H9 (cell line): ENCODE data around the gene CDYL. TPM values are rescaled to one million over a fixed set of nuclear protein-coding genes. Genes with fewer than 3 reads are reported as not detected.

ENCODE experiments used
- DNase-seq: peaks from one replicate; pipeline ENCODE4 v3.0.0-alpha.2; 2017
- H2AFZ ChIP-seq: one replicate; pipeline ENCODE4 v1.6.1; 2013; ENCODE audit warnings: mild to moderate bottlenecking, low read length, control low read depth, moderate library complexity
- H2AK5ac ChIP-seq: 2 replicates; pipeline ENCODE4 v1.6.1; 2013; ENCODE audit warnings: low read length, control low read depth, mixed read lengths; ENCODE audit not compliant: insufficient read length
- H2BK120ac ChIP-seq: one replicate; pipeline ENCODE4 v1.6.1; 2013; ENCODE audit warnings: low read depth, mild to moderate bottlenecking, low read length, control low read depth, inconsistent platforms; ENCODE audit not compliant: poor library complexity, severe bottlenecking
- H2BK12ac ChIP-seq: 2 replicates; pipeline ENCODE4 v1.6.1; 2013; ENCODE audit warnings: low read length, control low read depth, mixed read lengths, low read depth; ENCODE audit not compliant: insufficient read length
- H2BK15ac ChIP-seq: 2 replicates; pipeline ENCODE4 v1.6.1; 2013; ENCODE audit warnings: low read depth, low read length, control low read depth
- H2BK20ac ChIP-seq: one replicate; pipeline ENCODE4 v1.6.1; 2013; ENCODE audit warnings: low read depth, mild to moderate bottlenecking, low read length, control low read depth, inconsistent platforms; ENCODE audit not compliant: poor library complexity, severe bottlenecking
- H2BK5ac ChIP-seq: 2 replicates; pipeline ENCODE4 v1.6.1; 2013; ENCODE audit warnings: low read length, control low read depth, mixed read lengths; ENCODE audit not compliant: insufficient read length
- H3K14ac ChIP-seq: 2 replicates; pipeline ENCODE4 v1.6.1; 2013; ENCODE audit warnings: low read length, control low read depth; ENCODE audit not compliant: insufficient read depth
- H3K18ac ChIP-seq: 2 replicates; pipeline ENCODE4 v1.6.1; 2013; ENCODE audit warnings: low read depth, mild to moderate bottlenecking, mixed read lengths, low read length, control low read depth; ENCODE audit not compliant: insufficient read length
- H3K23ac ChIP-seq: 2 replicates; pipeline ENCODE4 v1.6.1; 2013; ENCODE audit warnings: low read length, control low read depth, mixed read lengths, low read depth; ENCODE audit not compliant: insufficient read length
- H3K23me2 ChIP-seq: 2 replicates; pipeline ENCODE4 v1.6.1; 2013; ENCODE audit warnings: low read depth, mild to moderate bottlenecking, mixed read lengths, low read length, control low read depth; ENCODE audit not compliant: insufficient read length, poor library complexity, severe bottlenecking
- H3K27ac ChIP-seq: 2 replicates; pipeline ENCODE4 v1.5.1; 2013; ENCODE audit warnings: low read length, control low read depth, mixed read lengths, low read depth; ENCODE audit not compliant: insufficient read length
- H3K27me3 ChIP-seq: 2 replicates; pipeline ENCODE4 v1.6.1; 2013; ENCODE audit warnings: low read length, control low read depth, inconsistent platforms; ENCODE audit not compliant: insufficient read depth
- H3K4ac ChIP-seq: 2 replicates; pipeline ENCODE4 v1.6.1; 2013; ENCODE audit warnings: low read depth, mild to moderate bottlenecking, control low read depth, inconsistent platforms, low read length, moderate library complexity
- H3K4me1 ChIP-seq: 2 replicates; pipeline ENCODE4 v1.6.1; 2013; ENCODE audit warnings: low read length, control low read depth, inconsistent platforms; ENCODE audit not compliant: insufficient read depth
- H3K4me2 ChIP-seq: 2 replicates; pipeline ENCODE4 v1.6.1; 2013; ENCODE audit warnings: low read length, control low read depth, mixed read lengths; ENCODE audit not compliant: insufficient read length, insufficient read depth
- H3K56ac ChIP-seq: 2 replicates; pipeline ENCODE4 v1.6.1; 2013; ENCODE audit warnings: low read depth, mild to moderate bottlenecking, mixed read lengths, low read length, control low read depth; ENCODE audit not compliant: insufficient read length
- H3K79me1 ChIP-seq: 2 replicates; pipeline ENCODE4 v1.6.1; 2013; ENCODE audit warnings: low read depth, mild to moderate bottlenecking, moderate library complexity, low read length, control low read depth, inconsistent platforms; ENCODE audit not compliant: insufficient read depth, poor library complexity, severe bottlenecking
- H3K79me2 ChIP-seq: 2 replicates; pipeline ENCODE4 v1.6.1; 2013; ENCODE audit warnings: low read length, control low read depth, inconsistent platforms; ENCODE audit not compliant: insufficient read depth
- H3K9ac ChIP-seq: 2 replicates; pipeline ENCODE4 v1.6.1; 2013; ENCODE audit warnings: low read length, control low read depth, mixed read lengths; ENCODE audit not compliant: insufficient read length; ENCODE audit errors: extremely low read depth
- H3K9me3 ChIP-seq: one replicate; pipeline ENCODE4 v1.6.1; 2013; ENCODE audit warnings: low read depth, low read length, inconsistent platforms; ENCODE audit not compliant: control insufficient read depth
- H3T11ph ChIP-seq: one replicate; pipeline ENCODE4 v1.6.1; 2013; ENCODE audit warnings: mild to moderate bottlenecking, low read length, control low read depth, inconsistent platforms
- H4K20me1 ChIP-seq: one replicate; pipeline ENCODE4 v1.6.1; 2013; ENCODE audit not compliant: control insufficient read depth, insufficient read length, insufficient read depth
- H4K5ac ChIP-seq: 2 replicates; pipeline ENCODE4 v1.6.1; 2013; ENCODE audit warnings: low read depth, mild to moderate bottlenecking, mixed read lengths, low read length, control low read depth; ENCODE audit not compliant: insufficient read length
- H4K8ac ChIP-seq: replicated peaks from 2 replicates; pipeline ENCODE4 v1.6.1; 2013; ENCODE audit warnings: low read length, control low read depth, mixed read lengths, low read depth; ENCODE audit not compliant: insufficient read length
- H4K91ac ChIP-seq: 2 replicates; pipeline ENCODE4 v1.6.1; 2013; ENCODE audit warnings: low read depth, mild to moderate bottlenecking, moderate library complexity, mixed read lengths, low read length, control low read depth; ENCODE audit not compliant: insufficient read length
- H3K27ac Mint-ChIP-seq, 3 experiments: 2 replicates in 2 of 3; 3 replicates in 1 of 3; pipeline ENCODE4 v1.8.0; 2020 to 2021; ENCODE audit warnings: mixed read lengths in 3 of 3, mild to moderate bottlenecking in 1 of 3, moderate library complexity in 1 of 3
- H3K27me3 Mint-ChIP-seq: 2 replicates; pipeline ENCODE4 v1.8.0; 2021; ENCODE audit warnings: low read depth, mild to moderate bottlenecking, moderate library complexity, mixed read lengths
- H3K36me3 Mint-ChIP-seq, 3 experiments: 2 replicates in 2 of 3; 3 replicates in 1 of 3; pipeline ENCODE4 v1.8.0; 2020 to 2021; ENCODE audit warnings: low read depth in 3 of 3, mixed read lengths in 3 of 3; ENCODE audit not compliant: insufficient read depth in 1 of 3
- H3K4me1 Mint-ChIP-seq, 2 experiments: 2 replicates each; pipeline ENCODE4 v1.8.0; 2020; ENCODE audit warnings: mixed read lengths in 2 of 2
- H3K4me3 Mint-ChIP-seq, 2 experiments: 2 replicates in 1 of 2; 3 replicates in 1 of 2; pipeline ENCODE4 v1.8.0; 2020 to 2021; ENCODE audit warnings: mild to moderate bottlenecking in 2 of 2, mixed read lengths in 2 of 2, moderate library complexity in 1 of 2
- H3K9me3 Mint-ChIP-seq, 2 experiments: 2 replicates in 1 of 2; 3 replicates in 1 of 2; pipeline ENCODE4 v1.8.0; 2020; ENCODE audit warnings: mild to moderate bottlenecking in 2 of 2, mixed read lengths in 2 of 2, moderate library complexity in 1 of 2
- WGBS: extraction: QIAGEN DNeasy Blood & Tissue Kit; methylation state at CpG from one replicate; pipeline ENCODE4 v1.1.7; 2013; ENCODE audit warnings: missing lambda C conversion rate, low lambda C conversion rate, mixed read lengths; ENCODE audit not compliant: insufficient read length; ENCODE audit errors: extremely low coverage; 5-methylcytosine and 5-hydroxymethylcytosine counted together
- total RNA-seq: library from RNA; stranded (reverse); gene quantifications from 2 replicates; pipeline ENCODE4 v1.2.1, GENCODE V29; 2021
- TF ChIP-seq, protein P1 (sequence below): fragments of 200-600 bp; sonication (generic); conservative IDR thresholded peaks from 3 replicates; pipeline ENCODE4 v1.8.0; 2021; ENCODE audit warnings: antibody characterized with exemption, mild to moderate bottlenecking

CDYL gene
- total RNA-seq, 1 experiment from 2014 or later = 95.0 TPM

DNA sequence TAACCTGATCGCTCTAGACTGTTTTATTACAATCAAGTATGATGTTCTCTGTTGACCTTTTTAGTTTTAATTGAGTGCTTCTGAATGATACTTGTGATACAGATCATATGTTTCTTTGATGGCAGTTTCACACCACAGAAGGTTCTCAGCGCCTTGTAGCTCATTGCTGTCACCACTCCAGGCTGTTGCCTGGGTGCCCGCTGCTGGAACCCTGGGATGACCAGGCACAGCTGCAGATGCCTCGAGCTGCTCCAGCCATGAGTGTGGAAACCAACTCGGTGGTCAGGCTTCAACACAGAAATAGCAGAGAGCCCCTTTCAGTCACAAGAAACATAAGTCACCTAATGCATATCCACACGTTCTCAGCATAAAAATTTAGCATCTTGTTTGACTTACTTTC lies 114.9 kb downstream of the CDYL start:
- H3K4me1 Mint-ChIP-seq = peaks cover 25 to 33% of the 10 kb centered on the region in 2 experiments
- no peak overlapping the region for H3K27ac ChIP-seq
- no peak overlapping the region for H3K18ac ChIP-seq
- H3K9me3 Mint-ChIP-seq = no peaks in the 10 kb centered on the region
- no peaks in the 10 kb centered on the region for H3K9me3 ChIP-seq
- no peak overlapping the region for H3K56ac ChIP-seq
- peaks cover 11% of the 10 kb centered on the region for H3K79me1 ChIP-seq
- TF ChIP-seq, protein P1, sequence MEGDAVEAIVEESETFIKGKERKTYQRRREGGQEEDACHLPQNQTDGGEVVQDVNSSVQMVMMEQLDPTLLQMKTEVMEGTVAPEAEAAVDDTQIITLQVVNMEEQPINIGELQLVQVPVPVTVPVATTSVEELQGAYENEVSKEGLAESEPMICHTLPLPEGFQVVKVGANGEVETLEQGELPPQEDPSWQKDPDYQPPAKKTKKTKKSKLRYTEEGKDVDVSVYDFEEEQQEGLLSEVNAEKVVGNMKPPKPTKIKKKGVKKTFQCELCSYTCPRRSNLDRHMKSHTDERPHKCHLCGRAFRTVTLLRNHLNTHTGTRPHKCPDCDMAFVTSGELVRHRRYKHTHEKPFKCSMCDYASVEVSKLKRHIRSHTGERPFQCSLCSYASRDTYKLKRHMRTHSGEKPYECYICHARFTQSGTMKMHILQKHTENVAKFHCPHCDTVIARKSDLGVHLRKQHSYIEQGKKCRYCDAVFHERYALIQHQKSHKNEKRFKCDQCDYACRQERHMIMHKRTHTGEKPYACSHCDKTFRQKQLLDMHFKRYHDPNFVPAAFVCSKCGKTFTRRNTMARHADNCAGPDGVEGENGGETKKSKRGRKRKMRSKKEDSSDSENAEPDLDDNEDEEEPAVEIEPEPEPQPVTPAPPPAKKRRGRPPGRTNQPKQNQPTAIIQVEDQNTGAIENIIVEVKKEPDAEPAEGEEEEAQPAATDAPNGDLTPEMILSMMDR = no peak
- no peak overlapping the region for H4K5ac ChIP-seq
- H2BK12ac ChIP-seq = no peak overlapping the region
- WGBS = no CpG with 5 or more reads among the region's 6 CpGs
- H4K8ac ChIP-seq = no peak overlapping the region
- H3T11ph ChIP-seq = no peak overlapping the region
- DNase-seq = no peak
- no peak overlapping the region for H3K4me3 Mint-ChIP-seq
- peaks cover 2% of the 10 kb centered on the region; the same call in 1 of the 2 replicates for H3K4me1 ChIP-seq
- no peaks in the 10 kb centered on the region for H3K27me3 ChIP-seq
- no peaks in the 10 kb centered on the region for H3K27me3 Mint-ChIP-seq
- H3K23me2 ChIP-seq = no peaks in the 10 kb centered on the region
- H2AK5ac ChIP-seq = no peak overlapping the region
- H3K4me2 ChIP-seq = no peak overlapping the region
- no peak overlapping the region for H4K91ac ChIP-seq
- no peak overlapping the region for H2AFZ ChIP-seq
- H3K9ac ChIP-seq = no peak overlapping the region
- H2BK5ac ChIP-seq = no peak overlapping the region
- H3K27ac Mint-ChIP-seq = peak overlapping the region in 2 of 3 experiments; percentile 18 to 32; a peak in 2 of 7 replicates
- H3K36me3 Mint-ChIP-seq = peaks cover 30 to 33% (median 33%) of the 10 kb centered on the region in 3 experiments; a peak in 6 of 7 replicates
- H4K20me1 ChIP-seq = no peaks in the 10 kb centered on the region
- H2BK15ac ChIP-seq = no peak overlapping the region
- peaks cover 20% of the 10 kb centered on the region for H3K79me2 ChIP-seq
- no peak overlapping the region for H3K4ac ChIP-seq
- no peak overlapping the region for H2BK120ac ChIP-seq
- no peak overlapping the region for H2BK20ac ChIP-seq
- H3K14ac ChIP-seq = no peak overlapping the region
- no peak overlapping the region for H3K23ac ChIP-seq
